CD4-positive, alpha-beta T cell treated with Interleukin-6 for 4 hours (primary cell): Measurements from ENCODE around the gene PGK1.
"Not testable (repeated sequence)": the region's sequence is repeated elsewhere in the genome, so short reads cannot be mapped to it uniquely, and the experiment has no call there.

ENCODE experiments used
- DNase-seq: peaks from one replicate; pipeline ENCODE4 v3.0.0-alpha.2; 2020; ENCODE audit warnings: mixed read lengths

Gene PGK1

DNA sequence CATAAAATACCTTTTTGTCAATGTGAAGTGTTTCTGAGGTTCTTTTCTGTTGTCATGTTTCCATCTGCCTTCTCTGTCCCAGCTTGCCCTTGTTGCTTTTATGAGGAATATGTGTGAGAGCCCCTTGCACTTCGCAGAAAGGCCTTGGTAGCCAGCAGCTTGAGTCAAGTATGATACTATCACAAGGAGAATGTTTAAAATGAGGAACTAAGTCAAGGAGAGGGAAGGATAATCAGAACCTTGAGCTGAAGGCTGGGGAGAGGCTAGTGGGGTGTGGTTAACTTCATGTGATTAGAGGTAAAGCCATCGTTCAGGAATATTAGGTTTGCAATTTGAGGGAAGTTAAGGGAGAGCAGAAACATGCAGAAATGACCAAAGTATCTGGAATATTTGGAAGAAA is 12.7 kb downstream of the PGK1 start:
- DNase-seq: no peak

DNA sequence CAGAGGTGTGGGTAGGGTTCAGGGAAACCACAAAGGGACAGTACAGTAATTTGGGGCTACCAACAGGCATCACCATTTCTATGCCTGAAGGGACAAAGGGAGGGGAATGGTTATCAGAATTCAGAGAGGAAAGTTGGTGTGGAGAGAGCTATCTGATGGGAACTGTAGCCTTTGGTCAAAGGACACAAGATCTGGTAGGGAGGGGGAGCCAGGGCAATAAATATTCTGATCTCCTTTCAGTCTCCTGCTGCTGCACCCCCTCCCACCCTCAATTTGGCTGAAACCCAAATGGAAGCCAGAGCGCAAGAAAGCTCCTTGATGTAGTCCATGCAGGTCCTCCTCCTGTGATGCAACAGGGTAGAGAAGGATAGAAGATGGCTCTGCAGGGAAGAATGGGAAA is 14.6 kb downstream of the PGK1 start:
- no peak for DNase-seq

- no peak for DNase-seq
Observed at GRCh38 chrX:78119521-78120227, 15.6 kb downstream of the PGK1 start.

DNA sequence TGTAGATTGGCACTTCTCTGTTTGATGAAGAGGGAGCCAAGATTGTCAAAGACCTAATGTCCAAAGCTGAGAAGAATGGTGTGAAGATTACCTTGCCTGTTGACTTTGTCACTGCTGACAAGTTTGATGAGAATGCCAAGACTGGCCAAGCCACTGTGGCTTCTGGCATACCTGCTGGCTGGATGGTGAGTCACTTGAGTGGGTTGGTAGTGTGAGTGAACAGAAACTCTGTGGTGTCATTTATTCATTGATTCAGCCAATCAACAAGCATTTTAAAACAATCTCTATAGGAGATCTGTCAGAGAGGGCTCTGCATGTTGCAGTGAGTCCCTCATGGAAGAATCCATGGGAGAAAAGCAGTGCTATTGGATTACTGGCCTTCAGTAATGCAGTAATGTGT is 19.1 kb downstream of the PGK1 start:
- DNase-seq: no peak

DNA sequence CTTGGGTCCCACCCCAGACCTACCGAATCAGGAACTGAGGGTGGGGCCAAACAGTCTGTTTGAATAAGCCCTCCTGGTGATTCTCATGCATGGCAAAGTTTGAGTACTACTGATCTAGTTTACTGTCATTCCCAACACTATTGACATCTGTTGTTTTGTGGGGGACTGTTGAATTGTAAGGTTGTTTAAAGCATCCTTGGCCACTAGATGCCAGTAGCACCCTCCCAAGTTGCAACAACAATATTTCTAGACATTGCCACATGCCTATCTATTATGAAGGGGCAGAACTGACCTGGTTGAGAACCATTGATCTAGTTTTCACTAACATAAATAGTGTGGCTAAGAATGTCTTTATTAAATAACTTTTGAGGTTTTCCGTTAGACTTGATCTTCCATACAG is 20.3 kb downstream of the PGK1 start:
- no peak for DNase-seq

DNA sequence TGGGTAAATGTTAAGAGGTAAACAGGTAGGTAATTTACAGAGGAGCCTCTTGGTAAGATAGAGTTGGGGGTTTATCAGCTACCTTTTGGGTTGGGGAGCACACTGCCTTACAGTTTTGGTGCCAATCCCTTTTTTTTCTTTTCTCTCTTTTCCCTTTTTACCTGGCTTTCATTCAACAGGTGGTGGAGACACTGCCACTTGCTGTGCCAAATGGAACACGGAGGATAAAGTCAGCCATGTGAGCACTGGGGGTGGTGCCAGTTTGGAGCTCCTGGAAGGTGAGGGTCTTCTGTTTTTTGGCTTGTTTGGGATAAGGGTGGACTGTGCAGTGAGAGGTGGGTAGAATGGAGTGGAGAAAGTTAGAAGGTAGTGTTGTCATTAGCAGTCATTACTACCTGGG is 21.1 kb downstream of the PGK1 start:
- DNase-seq: no peak

DNA sequence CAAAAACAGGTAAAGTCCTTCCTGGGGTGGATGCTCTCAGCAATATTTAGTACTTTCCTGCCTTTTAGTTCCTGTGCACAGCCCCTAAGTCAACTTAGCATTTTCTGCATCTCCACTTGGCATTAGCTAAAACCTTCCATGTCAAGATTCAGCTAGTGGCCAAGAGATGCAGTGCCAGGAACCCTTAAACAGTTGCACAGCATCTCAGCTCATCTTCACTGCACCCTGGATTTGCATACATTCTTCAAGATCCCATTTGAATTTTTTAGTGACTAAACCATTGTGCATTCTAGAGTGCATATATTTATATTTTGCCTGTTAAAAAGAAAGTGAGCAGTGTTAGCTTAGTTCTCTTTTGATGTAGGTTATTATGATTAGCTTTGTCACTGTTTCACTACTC is 21.7 kb downstream of the PGK1 start:
- DNase-seq: not testable (repeated sequence)

GRCh38 chrX:78129714-78130113 is 25.7 kb downstream of the PGK1 start:
- no peak for DNase-seq

- DNase-seq: no peak
Observed at GRCh38 chrX:78130396-78130795, 26.3 kb downstream of the PGK1 start.

DNA sequence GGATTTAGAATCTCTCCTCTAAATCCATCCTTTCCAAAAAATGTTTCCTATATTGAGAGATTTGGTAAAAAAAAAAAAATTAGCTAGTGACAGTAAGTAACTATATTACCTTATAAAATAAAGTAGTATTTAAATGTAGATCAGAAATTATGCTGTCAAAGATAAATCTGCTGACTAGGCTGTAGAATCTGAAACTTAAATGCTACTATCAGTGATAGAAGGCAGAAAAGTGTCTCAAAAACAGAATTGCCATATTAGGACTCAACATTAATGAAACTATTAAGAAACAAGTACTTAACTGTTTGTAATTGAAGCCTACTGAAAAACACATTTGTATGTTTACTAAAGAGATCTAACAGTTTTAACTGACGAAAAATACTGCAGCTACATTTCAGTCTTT is 27.1 kb downstream of the PGK1 start:
- no peak for DNase-seq

- no peak for DNase-seq
Observed at GRCh38 chrX:78133238-78133960, 29.4 kb downstream of the PGK1 start.

DNA sequence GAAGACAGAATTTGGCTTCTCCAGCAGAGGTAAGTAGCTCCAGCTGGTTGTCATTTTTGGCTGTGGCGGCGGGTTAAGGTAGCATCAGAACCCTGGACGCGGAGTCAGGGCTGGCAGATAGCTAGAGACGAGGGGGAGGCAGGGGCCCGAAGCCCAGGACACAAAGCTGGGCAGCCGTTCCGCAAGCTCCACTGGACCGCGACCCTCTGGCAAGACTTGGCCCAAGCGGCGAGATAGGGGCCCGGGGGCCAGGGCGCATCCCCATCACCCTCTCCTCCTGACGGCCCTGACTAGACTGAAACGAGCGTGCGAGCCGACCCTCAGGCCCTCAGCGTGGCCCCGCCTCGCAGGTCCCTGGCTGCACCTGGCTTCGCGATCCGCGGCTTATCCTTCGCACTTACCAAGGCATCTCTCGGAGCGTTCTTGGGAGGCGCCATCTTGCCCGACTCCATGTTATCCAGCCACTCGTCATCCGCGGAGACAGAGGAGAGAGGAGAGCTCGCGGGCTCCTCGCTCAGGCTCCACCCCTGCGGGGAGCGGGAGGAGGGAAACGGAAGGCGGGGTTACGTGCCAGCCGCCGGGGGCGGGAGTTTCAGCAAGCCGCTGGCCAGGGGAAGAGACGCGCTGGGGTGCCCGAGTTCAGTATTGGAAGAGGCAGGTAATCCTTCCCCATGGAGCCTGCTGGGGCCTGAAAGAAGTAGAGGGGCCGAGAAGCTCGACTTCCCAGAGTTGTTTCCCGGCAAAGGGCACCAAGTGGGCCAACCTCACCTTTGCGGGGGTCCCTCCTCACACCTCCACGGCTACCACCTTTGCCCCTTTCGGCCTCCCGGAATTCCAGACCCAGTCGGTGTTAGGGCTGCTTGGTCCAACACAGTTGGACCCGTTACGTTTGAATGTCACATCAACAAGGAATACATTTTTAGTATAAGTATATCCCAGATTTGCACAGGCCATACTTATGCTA is 35.4 kb downstream of the PGK1 start, which contains the start of gene TAF9B:
Gene TAF9B, minus strand, starts transcription at position 491 of the 964 bp plus-strand sequence. Its CDS starts 39 bp downstream, at position 452.
- peak; percentile 86 for DNase-seq

GRCh38 chrX:78140206-78140605 is 36.2 kb downstream of the PGK1 start:
- DNase-seq: no peak

GRCh38 chrX:78147002-78147540 is 43.0 kb downstream of the PGK1 start:
- DNase-seq: not testable (repeated sequence)

DNA sequence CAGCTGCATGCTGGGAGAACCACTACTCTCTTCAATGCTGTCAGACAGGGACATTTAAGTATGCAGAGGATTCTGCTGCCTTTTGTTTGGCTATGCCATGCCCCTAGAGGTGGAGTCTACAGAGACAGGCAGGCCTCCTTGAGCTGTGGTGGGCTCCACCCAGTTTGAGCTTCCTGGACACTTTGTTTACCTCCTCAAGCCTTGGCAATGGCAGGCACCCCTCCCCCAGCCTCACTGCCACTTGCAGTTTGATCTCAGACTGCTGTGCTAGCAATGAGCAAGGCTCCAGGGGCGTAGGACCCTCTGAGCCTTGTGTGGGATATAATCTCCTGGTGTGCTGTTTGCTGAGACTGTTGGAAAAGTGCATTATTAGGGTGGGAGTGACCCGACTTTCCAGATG is 53.3 kb downstream of the PGK1 start:
- peak; percentile 20 for DNase-seq

DNA sequence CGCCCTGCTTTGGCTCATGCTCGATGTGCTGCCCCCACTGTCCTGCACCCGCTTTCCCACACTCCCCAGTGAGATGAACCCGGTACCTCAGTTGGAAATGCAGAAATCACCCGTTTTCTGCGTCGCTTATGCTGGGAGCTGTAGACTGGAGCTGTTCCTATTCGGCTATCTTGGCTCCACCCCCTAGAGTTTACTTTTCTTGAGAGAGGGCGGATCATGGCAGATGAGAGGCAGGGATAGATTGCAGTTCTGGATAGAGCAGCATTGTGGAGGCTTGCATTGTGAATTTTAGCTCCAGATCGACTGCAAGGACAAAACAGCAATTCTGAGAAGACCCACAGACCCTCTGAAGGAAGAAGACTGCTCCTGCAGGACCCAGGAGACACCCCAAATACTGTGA is 53.8 kb downstream of the PGK1 start:
- DNase-seq: not testable (repeated sequence)

GRCh38 chrX:78160711-78161110 is 56.7 kb downstream of the PGK1 start:
- not testable (repeated sequence) for DNase-seq

DNA sequence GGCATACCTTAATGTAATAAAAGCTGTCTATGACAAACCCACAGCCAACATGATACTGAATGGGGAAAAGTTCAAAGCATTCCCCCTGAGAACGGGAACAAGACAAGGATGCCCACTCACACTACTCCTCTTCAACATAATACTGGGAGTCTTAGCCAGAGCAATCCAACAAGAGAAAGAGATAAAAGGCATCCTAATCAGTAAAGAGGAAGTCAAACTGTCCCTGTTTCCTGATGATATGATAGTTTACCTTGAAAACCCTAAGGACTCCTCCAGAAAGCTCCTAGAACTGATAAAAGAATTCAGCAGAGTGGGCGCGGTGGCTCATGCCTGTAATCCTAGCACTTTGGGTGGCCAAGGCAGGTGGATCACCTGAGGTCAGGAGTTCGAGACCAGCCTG is 59.1 kb downstream of the PGK1 start:
- not testable (repeated sequence) for DNase-seq

DNA sequence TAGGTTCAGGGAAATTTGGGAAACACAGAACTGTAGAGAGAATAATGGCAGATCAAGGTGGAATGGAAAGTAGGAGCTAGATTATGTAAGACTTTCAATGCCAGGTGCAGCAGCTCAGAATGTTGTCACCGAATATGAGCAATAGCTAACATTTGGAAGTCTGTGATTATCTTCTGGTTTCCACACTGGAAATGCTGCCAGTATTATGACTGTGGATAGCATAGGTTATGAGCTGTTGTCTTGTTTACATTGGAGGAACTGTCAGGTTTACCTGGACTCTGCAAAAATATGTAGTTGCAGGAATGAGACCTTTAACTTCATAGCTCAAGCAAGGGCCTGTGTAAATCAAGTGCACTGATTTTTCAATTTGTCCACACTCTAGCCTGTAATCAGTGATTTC is 61.4 kb downstream of the PGK1 start:
- DNase-seq: no peak

- DNase-seq: no peak
Observed at GRCh38 chrX:78168065-78168464, 64.0 kb downstream of the PGK1 start.
